ENCODE results near the gene TRAPPC2.
"Not testable (repeated sequence)": the region's sequence is repeated elsewhere in the genome, so short reads cannot be mapped to it uniquely, and the experiment has no call there.

TRAPPC2 gene

DNA sequence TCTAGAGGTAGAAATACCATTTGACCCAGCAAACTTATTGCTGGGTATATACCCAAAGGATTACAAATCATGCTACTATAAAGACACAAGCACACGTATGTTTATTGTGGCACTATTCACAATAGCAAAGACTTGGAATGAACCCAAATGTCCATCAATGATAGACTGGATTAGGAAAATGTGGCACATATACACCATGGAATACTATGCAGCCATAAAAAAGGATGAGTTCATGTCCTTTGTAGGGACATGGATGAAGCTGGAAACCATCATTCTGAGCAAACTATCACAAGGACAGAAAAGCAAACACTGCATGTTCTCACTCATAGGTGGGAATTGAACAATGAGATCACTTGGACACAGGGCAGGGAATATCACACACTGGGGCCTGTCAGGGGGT is 3.9 kb downstream of the TRAPPC2 start:
- not testable (repeated sequence) for H3K27ac Mint-ChIP-seq; H3K27me3 Mint-ChIP-seq (ENCODE audit: low read depth); DNase-seq (ENCODE audit: low spot score); H3K4me3 Mint-ChIP-seq
- Mint-ChIP-seq H3K9me3 (peaks cover 19% of the 10 kb centered on the region), H3K4me1 (ENCODE audit: low read depth) (peaks cover 38% of the 10 kb centered on the region), H3K36me3 (ENCODE audit: low read depth) (peaks cover 68% of the 10 kb centered on the region)

DNA sequence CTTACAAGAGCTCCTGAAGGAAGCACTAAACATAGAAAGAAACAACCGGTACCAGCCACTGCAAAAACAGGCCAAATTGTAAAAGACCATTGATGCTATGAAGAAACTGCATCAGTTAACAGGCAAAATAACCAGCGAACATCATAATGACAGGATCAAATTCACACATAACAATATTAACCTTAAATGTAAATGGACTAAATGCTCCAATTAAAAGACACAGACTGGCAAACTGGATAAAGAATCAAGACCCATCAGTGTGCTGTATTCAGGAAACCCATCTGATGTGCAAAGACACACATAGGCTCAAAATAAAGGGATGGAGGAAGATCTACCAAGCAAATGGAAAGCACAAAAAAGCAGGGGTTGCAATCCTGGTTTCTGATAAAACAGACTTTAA is 7.8 kb downstream of the TRAPPC2 start:
- H3K36me3 Mint-ChIP-seq (ENCODE audit: low read depth): peaks cover 62% of the 10 kb centered on the region
- peaks cover 37% of the 10 kb centered on the region for H3K4me1 Mint-ChIP-seq (ENCODE audit: low read depth)
- peaks cover 19% of the 10 kb centered on the region for H3K9me3 Mint-ChIP-seq
- not testable (repeated sequence) for H3K27me3 Mint-ChIP-seq (ENCODE audit: low read depth); DNase-seq (ENCODE audit: low spot score)
- peak overlapping the region; percentile 21 for H3K4me3 Mint-ChIP-seq
- peak overlapping the region; percentile 52 for H3K27ac Mint-ChIP-seq

DNA sequence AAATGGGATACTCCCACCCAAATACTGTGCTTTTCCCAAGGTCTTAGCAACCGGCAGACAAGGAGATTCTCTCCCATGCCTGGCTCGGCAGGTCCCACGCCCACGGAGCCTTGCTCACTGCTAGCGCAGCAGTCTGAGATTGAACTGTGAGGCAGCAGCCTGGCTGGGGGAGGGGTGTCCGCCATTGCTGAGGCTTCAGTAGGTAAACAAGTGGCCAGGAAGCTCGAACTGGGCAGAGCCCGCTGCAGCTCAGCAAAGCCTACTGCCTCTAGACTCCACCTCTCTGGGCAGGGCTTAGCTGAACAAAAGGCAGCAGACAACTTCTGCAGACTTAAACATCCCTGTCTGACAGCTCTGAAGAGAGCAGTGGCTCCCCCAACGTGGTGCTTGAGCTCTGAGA is 9.5 kb downstream of the TRAPPC2 start:
- Mint-ChIP-seq H3K36me3 (ENCODE audit: low read depth) (peaks cover 59% of the 10 kb centered on the region), H3K4me1 (ENCODE audit: low read depth) (peaks cover 35% of the 10 kb centered on the region), H3K9me3 (peaks cover 19% of the 10 kb centered on the region)
- H3K4me3 Mint-ChIP-seq; H3K27ac Mint-ChIP-seq; H3K27me3 Mint-ChIP-seq (ENCODE audit: low read depth): not testable (repeated sequence)
- peak; percentile 6 for DNase-seq (ENCODE audit: low spot score)

DNA sequence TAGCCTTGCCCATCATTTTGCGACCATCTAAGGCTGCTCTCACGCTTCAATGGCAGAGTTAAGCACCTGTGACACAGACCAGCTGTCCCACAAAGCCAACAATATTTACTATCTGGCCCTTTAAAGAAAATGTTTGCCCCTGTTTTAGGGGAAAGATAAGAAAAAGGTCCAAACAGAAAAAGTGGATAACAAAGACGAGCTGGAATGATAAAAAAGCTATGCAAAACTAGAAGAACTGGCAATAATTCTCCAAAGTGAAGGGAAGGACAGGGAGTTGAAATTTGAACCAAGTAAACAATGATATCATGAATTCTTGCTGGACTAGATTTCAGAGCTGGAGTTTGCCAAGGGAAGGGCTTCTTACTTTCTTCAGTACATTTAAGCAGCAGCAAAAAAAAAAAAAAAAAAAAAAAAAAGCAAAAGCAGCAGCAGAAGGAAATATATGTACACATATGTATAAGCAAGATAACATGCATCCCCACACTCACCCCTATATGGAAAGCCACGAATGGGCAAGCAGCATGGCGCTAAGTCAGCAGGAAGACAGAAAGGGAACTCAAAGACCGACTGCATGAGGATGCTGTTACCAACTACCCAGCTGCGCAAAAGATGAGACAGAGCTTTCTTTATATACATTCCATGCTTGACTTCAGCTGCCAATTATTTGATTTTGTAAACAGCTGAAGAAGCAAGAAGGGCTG is 12.5 kb downstream of the TRAPPC2 start:
- peaks cover 13% of the 10 kb centered on the region for H3K9me3 Mint-ChIP-seq
- H3K4me3 Mint-ChIP-seq: no peak overlapping the region
- no peak overlapping the region for H3K27ac Mint-ChIP-seq
- no peaks in the 10 kb centered on the region for H3K27me3 Mint-ChIP-seq (ENCODE audit: low read depth)
- H3K36me3 Mint-ChIP-seq (ENCODE audit: low read depth): peaks cover 47% of the 10 kb centered on the region
- peaks cover 34% of the 10 kb centered on the region for H3K4me1 Mint-ChIP-seq (ENCODE audit: low read depth)
- DNase-seq (ENCODE audit: low spot score): no peak

DNA sequence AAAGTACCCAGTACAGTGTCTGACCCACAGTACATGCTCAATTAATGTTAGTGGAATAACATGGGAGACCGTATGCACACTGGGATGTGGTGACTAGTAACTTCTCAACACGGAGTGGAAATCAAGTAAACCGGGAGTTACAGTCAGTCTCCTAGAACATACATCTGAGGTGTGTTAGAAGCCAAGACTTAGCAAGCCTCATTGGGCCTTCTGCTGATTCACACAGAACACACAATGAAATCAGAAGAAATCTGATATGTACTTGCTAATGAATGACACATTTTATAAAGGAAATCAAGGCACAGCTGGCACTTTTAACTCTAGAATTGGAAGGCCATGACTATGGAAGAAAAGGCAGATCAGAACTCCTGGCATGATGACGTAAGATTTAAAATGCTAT is 13.0 kb downstream of the TRAPPC2 start:
- Mint-ChIP-seq H3K9me3 (peaks cover 8% of the 10 kb centered on the region), H3K36me3 (ENCODE audit: low read depth) (peaks cover 44% of the 10 kb centered on the region), H3K27me3 (ENCODE audit: low read depth) (no peaks in the 10 kb centered on the region), H3K27ac (no peak overlapping the region), H3K4me3 (no peak overlapping the region), H3K4me1 (ENCODE audit: low read depth) (peaks cover 30% of the 10 kb centered on the region)
- DNase-seq (ENCODE audit: low spot score): no peak

DNA sequence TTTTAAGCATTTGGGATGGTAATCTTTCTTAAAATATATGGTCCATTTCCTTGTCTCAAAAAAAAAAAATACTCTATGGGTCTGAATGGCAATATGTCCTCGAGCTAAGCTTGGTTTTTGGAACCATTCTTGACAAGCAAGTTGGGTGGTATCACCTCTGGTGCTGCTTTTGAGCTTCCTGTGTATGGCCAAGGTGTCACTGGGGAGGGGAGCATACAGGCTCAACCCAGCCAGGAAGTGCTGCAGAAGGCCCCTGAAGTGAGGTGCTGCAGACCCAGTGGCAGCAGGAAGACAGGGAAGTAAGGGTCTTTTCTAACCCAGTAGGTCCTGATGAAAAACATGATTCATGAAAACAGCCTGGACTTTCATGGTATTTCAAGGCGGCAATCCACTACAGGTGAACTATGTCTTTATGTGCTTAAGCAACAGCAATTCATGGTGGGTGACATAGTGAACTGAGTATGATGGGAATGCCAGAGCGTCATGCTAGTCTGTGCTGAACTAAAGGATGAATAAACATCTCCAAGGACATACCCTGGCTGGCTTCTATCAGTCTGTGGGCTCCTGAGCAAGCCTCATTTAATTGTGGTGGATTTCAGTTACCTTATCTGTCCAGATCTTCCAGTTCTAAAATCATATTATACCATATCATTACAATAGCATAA is 15.1 kb downstream of the TRAPPC2 start:
- Mint-ChIP-seq H3K9me3 (no peaks in the 10 kb centered on the region), H3K27me3 (ENCODE audit: low read depth) (no peaks in the 10 kb centered on the region), H3K4me1 (ENCODE audit: low read depth) (peaks cover 20% of the 10 kb centered on the region), H3K4me3 (no peak overlapping the region), H3K36me3 (ENCODE audit: low read depth) (peaks cover 48% of the 10 kb centered on the region), H3K27ac (peak overlapping the region; percentile 52)
- DNase-seq (ENCODE audit: low spot score): no peak

DNA sequence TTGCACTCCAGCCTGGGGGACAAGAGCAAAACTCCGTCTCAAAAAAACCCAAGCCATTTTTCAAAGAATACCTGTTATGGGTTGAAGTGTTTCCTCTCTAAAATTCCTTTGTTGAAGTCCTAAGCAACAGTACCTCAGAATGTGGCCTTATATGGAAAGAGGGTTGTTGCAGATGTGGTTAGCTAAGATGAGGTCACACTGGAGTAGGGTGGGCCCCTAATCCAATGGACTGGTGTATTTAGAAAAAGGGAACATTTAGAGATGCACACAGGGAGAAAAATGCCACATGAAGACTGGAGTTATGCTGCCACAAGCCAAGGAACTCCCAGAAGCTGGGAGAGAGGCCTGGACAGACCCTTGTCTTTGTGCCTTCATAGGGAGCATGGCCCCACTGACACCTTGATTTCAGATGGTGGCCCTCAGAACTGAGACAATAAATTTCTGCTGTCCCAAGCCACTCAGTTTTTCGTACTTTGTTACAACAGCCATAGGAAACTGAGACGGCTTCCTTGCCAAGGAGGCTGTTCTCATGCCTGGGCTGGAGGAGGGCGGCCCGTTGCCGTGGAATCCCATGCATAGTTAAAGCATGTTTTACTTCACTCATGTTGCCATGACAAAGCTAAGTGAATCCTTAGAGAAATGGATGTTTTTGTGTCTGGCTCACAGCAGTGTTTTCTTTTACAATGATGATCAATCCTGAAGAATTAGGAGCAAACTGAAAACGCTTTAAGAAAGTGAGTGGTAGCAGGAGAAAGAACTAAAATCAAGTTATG is 16.5 kb downstream of the TRAPPC2 start:
- no peak for DNase-seq (ENCODE audit: low spot score)
- peak overlapping the region; percentile 49 for H3K27ac Mint-ChIP-seq
- H3K4me1 Mint-ChIP-seq (ENCODE audit: low read depth): peaks cover 11% of the 10 kb centered on the region
- no peak overlapping the region for H3K4me3 Mint-ChIP-seq
- H3K9me3 Mint-ChIP-seq: no peaks in the 10 kb centered on the region
- peaks cover 39% of the 10 kb centered on the region for H3K36me3 Mint-ChIP-seq (ENCODE audit: low read depth)
- H3K27me3 Mint-ChIP-seq (ENCODE audit: low read depth): no peaks in the 10 kb centered on the region

DNA sequence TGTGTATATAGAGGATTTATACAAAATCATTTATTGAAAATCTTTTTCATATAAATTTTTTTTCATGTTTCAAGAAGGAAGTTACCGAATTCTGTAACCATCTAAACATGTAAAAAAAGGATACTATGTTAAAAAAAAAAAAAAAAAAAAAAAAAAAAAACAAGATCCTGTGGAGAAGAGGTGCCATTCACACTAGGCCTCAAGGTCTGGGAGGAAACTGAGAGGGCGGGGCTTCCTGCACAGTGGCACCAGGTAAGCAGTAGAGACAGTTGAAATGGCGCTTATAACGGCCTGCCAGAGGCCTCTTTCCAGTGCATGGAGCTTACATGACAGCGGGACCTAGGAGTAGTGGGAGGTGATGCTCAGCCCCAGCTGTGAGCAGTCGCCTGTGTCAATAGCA is 17.5 kb downstream of the TRAPPC2 start:
- H3K4me3 Mint-ChIP-seq: no peak overlapping the region
- no peak for DNase-seq (ENCODE audit: low spot score)
- H3K4me1 Mint-ChIP-seq (ENCODE audit: low read depth): peaks cover 8% of the 10 kb centered on the region
- H3K27ac Mint-ChIP-seq: no peak overlapping the region
- no peaks in the 10 kb centered on the region for H3K27me3 Mint-ChIP-seq (ENCODE audit: low read depth)
- no peaks in the 10 kb centered on the region for H3K9me3 Mint-ChIP-seq
- H3K36me3 Mint-ChIP-seq (ENCODE audit: low read depth): peaks cover 42% of the 10 kb centered on the region

DNA sequence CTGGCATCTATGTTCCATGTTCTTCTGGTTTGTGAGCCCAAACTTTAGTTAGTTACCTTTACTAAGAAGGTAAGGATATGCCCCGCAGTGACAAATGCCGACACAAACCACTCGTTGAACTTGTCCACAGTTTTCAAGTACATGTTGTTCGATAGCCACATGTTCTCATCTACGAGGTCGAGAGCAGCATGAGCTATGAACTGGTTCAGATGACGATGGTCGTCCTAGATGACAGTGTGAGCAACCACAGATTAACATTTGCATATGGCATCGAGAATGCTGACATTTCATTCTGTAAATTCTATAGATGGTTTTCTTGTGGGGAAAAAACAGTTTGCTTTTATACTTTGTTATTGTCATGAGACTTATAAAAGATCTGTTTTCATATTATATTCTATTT is 18.0 kb downstream of the TRAPPC2 start:
- Mint-ChIP-seq H3K36me3 (ENCODE audit: low read depth) (peaks cover 46% of the 10 kb centered on the region), H3K4me3 (no peak overlapping the region), H3K9me3 (no peaks in the 10 kb centered on the region), H3K4me1 (ENCODE audit: low read depth) (peaks cover 7% of the 10 kb centered on the region), H3K27ac (no peak overlapping the region), H3K27me3 (ENCODE audit: low read depth) (no peaks in the 10 kb centered on the region)
- DNase-seq (ENCODE audit: low spot score): no peak

DNA sequence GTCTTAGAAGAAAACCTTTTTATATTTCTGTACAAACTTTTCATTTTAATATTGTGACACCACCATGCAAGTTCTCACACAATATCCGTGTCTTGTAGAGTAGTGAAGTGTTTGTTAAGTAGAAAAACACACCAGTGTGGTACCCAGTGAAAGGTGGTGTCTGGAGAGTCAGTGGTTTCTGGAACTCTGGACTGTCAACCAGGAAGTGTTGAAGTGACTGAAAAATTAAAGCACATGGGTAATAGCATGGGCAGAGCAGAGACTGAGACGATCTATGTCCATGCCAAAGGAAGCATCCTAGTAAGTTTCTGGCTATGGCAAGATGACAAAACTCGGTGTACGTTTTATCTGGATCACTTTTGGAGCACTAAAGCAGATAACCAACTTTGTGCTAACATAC is 23.3 kb downstream of the TRAPPC2 start:
- no peak for DNase-seq (ENCODE audit: low spot score)
- Mint-ChIP-seq H3K36me3 (ENCODE audit: low read depth) (peaks cover 29% of the 10 kb centered on the region), H3K4me1 (ENCODE audit: low read depth) (no peaks in the 10 kb centered on the region), H3K27me3 (ENCODE audit: low read depth) (no peaks in the 10 kb centered on the region), H3K27ac (no peak overlapping the region), H3K9me3 (no peaks in the 10 kb centered on the region), H3K4me3 (no peak overlapping the region)

DNA sequence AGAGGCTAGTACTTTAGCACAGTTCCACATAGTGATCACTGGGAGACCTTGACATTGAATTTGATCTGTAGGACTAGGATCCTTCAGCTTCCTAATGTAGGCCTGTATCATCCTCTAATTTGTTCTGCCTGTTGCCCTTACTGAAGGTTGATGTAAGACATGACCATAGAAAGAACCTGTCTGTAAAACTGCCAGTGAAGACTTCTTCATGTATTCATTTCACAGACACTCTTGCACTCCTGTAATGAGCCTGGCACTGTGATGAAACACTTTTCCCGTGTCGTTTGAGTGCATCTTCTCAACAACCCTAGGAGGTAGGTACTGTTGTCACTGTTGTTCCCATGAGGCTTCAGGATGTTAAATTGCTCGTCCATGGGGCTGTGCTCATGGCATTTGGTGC is 30.8 kb downstream of the TRAPPC2 start:
- no peak for DNase-seq (ENCODE audit: low spot score)
- H3K27me3 Mint-ChIP-seq (ENCODE audit: low read depth): no peaks in the 10 kb centered on the region
- peaks cover 9% of the 10 kb centered on the region for H3K36me3 Mint-ChIP-seq (ENCODE audit: low read depth)
- H3K4me1 Mint-ChIP-seq (ENCODE audit: low read depth): peaks cover 26% of the 10 kb centered on the region
- H3K4me3 Mint-ChIP-seq: no peak overlapping the region
- H3K9me3 Mint-ChIP-seq: no peaks in the 10 kb centered on the region
- H3K27ac Mint-ChIP-seq: no peak overlapping the region

DNA sequence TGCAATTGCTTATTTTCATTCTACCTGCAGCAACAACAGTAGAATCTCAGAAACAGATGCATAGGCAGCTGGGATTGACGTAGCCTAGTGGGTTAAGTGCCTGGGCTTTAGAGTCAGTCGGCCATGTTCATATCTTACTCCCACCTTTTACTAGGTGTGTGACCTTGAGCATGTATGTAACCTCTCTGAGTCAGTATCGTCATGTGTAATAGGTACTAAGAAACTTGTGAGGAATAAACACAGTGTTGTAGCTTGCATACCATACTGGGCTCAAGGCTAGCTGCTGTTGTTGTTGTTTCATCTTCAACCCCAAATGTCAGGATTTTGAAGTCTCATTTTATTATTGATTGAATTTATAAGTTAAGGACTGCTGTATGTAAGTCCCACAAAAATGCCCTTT is 31.3 kb downstream of the TRAPPC2 start:
- no peak overlapping the region for H3K4me3 Mint-ChIP-seq
- H3K27me3 Mint-ChIP-seq (ENCODE audit: low read depth): no peaks in the 10 kb centered on the region
- no peak for DNase-seq (ENCODE audit: low spot score)
- H3K27ac Mint-ChIP-seq: no peak overlapping the region
- no peaks in the 10 kb centered on the region for H3K9me3 Mint-ChIP-seq
- H3K36me3 Mint-ChIP-seq (ENCODE audit: low read depth): peaks cover 9% of the 10 kb centered on the region
- H3K4me1 Mint-ChIP-seq (ENCODE audit: low read depth): peaks cover 26% of the 10 kb centered on the region

DNA sequence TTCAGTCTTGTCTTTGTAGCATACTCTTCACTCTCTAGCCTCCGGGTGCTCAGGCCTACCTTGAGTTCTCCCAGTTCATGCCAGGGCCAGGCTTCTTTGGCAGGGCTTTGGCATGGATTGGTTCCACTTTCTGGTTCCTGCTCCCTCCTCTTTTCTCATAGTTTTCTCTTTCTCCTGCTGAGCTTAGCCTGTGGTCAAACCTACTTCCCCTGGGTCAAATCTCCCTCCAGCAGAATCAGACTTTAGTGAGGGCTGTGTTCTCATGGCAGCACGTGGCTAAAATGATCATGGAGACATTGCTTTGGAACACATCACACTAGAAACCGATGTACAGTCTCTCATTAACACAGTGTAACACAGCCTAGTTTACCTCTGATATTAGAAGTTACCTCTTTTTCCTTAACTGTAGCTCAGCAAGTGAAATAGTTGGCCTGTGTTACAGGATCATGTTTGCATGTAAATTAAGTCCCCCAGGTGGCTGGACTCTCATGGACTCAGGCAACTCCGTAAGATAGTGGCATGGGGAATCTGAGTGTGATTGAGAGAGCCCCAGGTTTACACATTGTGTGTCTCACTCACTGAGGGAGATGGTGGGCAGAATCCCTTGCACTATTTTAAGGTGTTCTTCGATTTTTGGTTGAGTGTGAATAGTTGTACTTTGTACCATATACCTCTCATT is 32.2 kb downstream of the TRAPPC2 start:
- Mint-ChIP-seq H3K27ac (no peak overlapping the region), H3K4me1 (ENCODE audit: low read depth) (peaks cover 28% of the 10 kb centered on the region), H3K9me3 (no peaks in the 10 kb centered on the region), H3K27me3 (ENCODE audit: low read depth) (no peaks in the 10 kb centered on the region), H3K4me3 (no peak overlapping the region), H3K36me3 (ENCODE audit: low read depth) (peaks cover 8% of the 10 kb centered on the region)
- no peak for DNase-seq (ENCODE audit: low spot score)

DNA sequence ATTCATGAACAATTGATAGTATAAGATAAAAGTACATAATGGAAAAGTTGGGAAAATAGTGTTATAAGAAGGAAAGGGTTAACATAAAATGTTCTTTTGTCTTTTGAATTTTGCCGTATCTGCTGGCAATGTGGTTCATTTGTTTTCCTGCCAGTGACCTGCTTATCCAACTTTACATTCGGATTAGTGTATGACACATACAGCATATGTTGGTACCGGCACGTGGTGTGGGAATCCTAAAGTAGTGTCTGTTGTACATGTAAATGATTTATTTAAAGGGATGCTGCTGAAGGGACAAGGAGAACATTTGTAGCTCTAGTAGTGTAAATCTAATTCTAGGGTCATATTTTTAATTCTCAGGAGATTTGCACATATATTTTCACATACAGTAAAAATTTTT is 34.0 kb downstream of the TRAPPC2 start:
- Mint-ChIP-seq H3K4me1 (ENCODE audit: low read depth) (peaks cover 30% of the 10 kb centered on the region), H3K27me3 (ENCODE audit: low read depth) (no peaks in the 10 kb centered on the region), H3K9me3 (no peaks in the 10 kb centered on the region), H3K4me3 (no peak overlapping the region), H3K27ac (no peak overlapping the region), H3K36me3 (ENCODE audit: low read depth) (peaks cover 10% of the 10 kb centered on the region)
- no peak for DNase-seq (ENCODE audit: low spot score)

Measured in T-helper 2 cell treated with Interferon-gamma antibody and Interleukin-4, amounts not matched to agents 5 μg/mL and 100 μg/mL, for 36 hours (primary cell).